NOMO-1 (cell line): Measurements from ENCODE around the gene AMBRA1.
"Not testable (repeated sequence)": the region's sequence is repeated elsewhere in the genome, so short reads cannot be mapped to it uniquely, and the experiment has no call there.

Experiments used
- DNase-seq, 2 experiments: peaks; one replicate each; lab custom pipeline; 2025; ENCODE audit not compliant: unreplicated experiment in 2 of 2; lab: John Stamatoyannopoulos, UW

AMBRA1 gene

DNA sequence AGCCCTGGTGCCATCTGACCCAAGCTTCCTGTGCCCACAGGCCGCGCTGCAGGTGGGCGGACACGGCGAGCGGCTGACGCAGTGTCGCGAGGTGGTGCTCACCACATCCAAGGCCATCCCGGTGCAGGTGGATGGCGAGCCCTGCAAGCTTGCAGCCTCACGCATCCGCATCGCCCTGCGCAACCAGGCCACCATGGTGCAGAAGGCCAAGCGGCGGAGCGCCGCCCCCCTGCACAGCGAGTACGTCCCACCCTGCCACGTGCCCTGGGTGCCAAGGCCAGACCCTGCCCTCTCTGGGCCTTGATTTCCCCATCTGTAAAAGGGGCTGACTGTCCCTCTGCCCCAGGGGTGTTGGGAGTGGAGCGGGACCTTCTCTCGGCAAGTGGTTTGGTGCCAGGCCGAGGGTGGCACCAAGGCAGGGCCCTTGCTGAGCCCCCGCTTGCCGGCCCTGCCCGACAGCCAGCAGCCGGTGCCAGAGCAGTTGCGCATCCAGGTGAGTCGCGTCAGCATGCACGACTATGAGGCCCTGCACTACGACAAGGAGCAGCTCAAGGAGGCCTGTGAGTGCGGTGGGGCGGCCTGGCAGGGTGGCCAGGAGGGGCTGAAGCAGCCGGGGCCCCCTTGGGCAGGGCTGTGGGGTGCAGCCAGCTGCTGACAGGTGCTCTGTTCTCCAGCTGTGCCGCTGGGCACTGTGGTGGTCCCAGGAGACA is 218.3 kb downstream of the AMBRA1 start:
- DNase-seq, result no peak

DNA sequence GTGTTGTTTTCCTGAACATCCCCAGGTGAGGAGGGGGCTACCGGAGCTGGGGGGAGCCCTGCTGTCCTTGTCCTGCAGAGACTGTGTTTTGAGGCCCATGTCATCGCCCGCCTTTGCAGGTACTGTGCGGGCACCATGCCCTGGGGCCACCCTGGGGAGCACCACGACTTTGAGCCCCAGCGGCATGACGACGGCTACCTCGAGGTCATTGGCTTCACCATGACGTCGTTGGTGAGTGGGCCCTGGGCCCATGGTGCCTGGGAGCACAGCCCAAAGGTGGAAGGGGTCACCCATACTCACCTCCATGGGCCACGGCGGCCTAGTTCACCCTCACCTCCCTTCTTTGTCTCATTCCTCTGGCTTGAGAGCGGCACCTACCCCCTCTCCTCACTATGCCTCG is 219.0 kb downstream of the AMBRA1 start:
- DNase-seq, result no peak

DNA sequence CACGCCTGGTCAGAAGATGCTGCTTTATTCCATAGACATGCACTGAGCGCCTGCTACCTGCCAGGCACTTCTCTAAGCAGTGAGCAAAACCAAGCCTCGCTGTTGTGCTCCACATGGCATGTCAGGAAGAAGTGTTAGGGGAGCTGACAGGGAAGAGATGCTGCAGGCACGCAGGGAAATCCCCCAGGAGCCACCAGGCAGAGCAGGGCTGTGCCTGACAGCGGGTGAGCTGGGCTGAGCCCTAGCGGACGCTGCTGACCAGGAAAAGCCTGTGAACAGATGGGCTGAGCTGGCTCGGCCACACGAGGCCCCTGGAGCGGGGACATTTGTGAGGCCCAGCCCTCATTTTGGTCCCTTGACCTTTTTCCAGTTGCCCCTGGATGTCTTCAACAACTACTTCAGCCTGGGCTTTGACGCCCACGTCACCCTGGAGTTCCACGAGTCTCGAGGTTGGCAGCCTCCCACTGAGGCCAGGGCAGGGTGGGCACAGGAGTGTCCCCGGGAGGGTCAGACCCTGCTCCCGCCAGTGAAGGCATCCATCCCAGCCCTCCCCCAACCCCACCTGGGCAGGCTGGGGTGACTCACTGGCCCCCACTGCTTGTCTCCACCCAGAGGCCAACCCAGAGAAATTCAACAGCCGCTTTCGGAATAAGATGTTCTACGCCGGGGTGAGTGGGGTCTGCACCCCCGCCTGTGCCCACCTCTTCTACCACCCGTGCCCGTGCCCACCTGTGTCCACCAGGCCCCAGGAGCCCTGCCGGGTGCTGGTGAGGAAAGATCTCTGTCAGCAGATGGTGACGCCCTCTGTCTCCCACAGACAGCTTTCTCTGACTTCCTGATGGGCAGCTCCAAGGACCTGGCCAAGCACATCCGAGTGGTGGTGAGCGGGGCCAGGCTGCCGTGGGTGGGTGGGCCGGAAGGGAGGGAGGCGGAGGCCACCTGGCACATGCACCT is 219.8 kb downstream of the AMBRA1 start:
- no peak for DNase-seq

DNA sequence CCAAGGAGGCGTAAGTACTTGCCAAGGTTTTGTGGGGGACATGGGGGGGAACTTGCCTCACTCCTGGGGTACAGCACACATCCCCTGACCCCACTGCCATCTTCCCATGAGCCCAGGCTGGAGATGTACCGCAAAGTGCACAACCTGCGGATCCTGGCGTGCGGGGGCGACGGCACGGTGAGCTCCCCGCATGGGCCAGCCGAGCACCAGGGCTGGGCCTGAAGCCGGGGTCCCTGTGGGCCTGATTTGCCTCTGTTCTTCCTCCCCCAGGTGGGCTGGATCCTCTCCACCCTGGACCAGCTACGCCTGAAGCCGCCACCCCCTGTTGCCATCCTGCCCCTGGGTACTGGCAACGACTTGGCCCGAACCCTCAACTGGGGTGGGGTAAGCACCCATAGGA is 221.3 kb downstream of the AMBRA1 start:
- DNase-seq, result not testable (repeated sequence)

DNA sequence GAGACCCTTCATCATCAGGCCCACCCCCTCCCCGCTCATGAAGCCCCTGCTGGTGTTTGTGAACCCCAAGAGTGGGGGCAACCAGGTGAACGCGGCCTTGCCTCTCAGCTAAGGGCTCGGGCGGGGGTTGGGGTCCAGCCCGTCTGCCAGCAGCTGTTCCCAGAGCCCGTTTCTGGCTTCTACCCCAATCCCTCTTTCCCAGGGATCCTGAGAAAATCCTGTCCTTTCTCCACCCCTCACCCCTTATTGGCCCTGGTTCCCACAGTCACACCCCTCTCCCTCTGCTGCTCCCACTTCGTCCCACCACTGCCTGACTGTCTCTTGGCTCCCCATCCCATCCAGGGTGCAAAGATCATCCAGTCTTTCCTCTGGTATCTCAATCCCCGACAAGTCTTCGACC is 221.7 kb downstream of the AMBRA1 start:
- no peak for DNase-seq

DNA sequence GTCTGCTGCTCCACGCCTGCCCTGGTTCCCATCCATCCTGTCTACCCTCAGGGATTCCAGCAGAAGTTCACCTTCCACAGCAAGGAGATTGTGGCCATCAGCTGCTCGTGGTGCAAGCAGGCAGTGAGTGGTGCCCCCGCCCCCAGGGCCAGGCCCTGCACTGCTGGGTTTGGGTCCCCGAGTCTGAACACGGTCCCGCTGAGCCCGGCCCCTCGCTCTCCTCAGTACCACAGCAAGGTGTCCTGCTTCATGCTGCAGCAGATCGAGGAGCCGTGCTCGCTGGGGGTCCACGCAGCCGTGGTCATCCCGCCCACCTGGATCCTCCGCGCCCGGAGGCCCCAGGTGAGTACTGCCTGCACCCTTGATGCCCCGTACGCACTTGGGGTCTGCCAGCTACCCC is 222.6 kb downstream of the AMBRA1 start:
- not testable (repeated sequence) for DNase-seq

DNA sequence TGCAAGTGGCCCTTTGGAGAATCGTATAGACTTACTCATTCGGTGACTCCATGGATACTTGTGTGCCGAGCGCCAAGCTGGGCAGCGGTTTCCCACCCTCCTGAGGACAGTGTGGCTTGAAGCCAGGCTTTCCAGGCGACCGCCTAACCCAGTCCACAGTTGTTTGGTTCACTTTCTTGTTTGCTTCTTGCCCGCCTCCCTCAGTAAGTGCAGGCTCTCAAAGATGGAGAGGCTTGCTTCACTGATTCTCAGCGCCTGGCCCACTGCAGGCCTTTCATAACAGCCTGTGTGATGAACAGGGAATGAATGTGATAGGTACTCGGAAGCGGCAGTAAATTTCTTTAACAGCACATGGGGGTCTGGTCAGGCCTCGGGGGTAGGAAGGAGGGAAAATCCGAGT is 223.6 kb downstream of the AMBRA1 start:
- DNase-seq, result no peak

DNA sequence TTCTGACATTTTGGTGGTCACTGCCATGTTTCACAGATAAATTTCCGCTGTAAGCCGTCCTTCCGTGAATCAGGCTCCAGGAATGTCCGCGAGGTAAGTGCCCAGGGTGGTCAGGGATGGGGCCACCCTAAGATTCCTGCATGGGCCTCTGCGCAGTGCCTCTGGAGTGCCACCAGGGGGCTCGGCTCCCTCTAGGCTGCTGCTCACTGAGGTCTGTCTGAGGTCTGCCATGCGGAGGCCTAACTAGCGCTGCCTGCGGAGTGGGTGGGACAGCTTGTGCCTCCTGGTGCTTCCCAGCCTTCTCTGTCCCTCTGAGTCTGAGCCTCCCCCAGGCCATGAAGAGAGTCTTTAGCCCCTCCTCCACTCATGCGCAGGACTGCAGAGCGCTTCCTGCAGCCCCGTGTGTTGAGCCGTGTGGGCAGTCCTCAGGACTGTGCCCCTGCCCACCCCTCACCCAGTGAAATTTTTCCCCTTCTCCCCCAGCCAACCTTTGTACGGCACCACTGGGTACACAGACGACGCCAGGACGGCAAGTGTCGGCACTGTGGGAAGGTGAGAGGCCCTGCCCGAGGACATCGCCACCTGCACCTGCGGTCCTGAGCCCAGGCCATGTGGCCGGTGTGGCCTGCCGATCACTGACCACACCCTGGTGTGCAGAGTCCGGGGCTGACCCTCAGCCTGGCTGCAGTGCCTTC is 224.2 kb downstream of the AMBRA1 start:
- no peak for DNase-seq

DNA sequence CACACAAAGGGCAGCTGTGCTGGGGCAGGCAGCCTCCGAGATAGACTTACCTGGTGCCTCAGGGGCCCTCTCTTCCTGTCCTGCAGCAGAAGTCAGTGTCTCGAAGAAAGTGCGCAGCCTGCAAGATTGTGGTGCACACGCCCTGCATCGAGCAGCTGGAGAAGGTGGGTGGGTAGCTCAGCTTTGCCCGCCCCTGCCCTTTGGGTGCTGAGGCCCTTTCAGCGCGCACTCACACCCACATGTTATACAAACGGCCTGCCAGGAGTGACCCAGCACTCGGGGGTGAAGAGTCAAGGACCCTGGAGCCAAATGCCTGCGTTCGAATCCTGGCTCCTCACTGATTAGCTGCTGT is 225.9 kb downstream of the AMBRA1 start:
- DNase-seq, result no peak

DNA sequence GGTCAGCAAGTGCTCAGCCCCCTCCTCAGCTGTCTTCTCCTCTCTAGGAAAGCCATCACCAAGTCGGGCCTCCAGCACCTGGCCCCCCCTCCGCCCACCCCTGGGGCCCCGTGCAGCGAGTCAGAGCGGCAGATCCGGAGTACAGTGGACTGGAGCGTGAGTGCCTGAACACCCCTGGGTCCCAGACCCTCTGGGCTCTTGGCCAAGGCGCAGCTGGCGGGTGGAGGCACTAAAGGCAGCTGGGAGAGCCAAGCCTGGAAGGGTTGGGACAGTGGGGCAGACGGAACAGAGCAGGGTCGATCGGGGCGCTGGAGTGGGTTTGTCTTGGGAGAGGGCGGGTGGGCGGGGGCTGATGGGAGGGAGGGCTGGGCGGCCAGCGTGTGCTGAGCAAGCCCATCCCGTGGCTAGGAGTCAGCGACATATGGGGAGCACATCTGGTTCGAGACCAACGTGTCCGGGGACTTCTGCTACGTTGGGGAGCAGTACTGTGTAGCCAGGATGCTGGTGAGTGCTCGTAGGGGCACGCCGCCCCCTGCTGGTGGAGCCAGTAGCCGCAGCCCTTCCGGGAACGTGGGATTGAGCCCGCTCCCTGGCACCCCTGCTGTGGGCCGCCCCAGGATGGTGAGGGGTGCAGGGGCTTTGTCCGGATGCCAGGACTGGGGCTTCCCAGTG is 226.4 kb downstream of the AMBRA1 start:
- peak in 1 of 2 experiments; percentile 28 for DNase-seq

DNA sequence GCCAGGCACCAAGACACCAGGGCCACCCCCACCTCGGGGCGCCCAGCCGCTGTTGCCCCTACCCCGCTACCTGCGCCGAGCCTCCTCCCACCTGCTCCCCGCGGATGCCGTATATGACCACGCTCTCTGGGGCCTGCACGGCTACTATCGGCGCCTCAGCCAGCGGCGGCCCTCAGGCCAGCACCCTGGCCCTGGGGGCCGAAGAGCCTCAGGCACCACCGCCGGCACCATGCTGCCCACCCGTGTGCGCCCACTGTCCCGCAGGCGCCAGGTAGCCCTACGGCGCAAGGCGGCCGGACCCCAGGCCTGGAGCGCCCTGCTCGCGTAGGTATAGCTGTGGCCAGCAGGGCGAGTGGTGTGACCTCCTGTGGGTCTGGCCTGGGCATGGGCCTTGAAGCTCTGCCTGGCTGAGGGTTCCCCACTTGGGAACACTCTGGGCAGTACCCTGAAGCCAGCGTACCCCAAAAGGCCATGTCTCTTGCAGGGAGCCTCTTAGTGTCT is 227.1 kb downstream of the AMBRA1 start:
- DNase-seq, result no peak

DNA sequence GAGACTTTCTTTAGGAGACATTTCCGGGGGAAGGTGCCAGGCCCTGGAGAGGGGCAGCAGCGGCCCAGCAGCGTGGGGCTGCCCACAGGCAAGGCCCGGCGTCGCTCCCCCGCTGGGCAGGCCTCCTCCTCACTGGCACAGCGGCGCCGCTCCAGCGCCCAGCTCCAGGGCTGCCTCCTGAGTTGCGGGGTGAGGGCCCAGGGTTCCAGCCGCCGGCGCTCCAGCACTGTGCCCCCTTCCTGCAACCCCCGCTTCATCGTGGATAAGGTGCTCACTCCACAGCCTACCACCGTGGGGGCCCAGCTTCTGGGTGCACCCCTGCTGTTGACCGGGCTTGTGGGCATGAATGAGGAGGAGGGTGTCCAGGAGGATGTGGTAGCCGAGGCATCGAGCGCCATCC is 227.6 kb downstream of the AMBRA1 start:
- no peak for DNase-seq

DNA sequence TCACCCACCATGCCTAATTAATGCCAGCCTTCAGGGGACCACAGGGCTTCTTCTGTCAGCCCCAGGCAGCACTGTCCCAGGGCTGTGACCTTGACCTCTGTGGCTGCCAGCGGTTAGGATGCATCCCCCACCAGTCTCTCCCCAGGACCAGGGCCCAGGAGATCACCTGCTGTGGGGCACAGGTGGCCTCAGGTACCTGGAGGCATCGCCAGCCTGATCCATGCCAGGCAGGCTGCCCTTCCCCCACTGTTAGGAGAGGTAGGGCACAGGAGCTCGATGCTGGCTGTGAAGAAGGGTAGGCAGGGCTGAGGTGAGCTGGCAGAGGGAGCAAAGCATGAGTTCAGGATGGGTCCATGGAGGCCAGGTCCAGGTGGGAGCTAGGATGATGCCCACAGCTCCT is 229.0 kb downstream of the AMBRA1 start:
- DNase-seq, result no peak

DNA sequence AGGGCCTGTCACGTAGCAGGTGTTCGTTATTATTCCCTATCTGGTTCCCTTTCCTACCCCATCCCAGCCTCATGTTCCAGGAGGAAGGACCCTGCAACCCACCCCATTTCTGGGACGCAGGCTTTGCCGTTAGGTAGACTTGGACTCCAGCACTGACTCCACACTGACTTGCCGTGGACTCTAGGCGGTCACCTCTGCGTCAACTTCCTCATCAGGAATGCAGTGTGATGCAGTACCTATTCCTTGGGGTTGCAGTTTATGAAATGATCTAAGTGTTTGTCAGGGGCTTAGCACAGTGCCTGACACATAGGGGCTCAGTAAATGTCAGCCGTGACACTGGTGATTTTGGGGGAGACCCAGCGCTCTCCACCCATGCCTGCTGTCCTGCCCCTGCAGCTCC is 229.8 kb downstream of the AMBRA1 start:
- DNase-seq, result no peak

DNA sequence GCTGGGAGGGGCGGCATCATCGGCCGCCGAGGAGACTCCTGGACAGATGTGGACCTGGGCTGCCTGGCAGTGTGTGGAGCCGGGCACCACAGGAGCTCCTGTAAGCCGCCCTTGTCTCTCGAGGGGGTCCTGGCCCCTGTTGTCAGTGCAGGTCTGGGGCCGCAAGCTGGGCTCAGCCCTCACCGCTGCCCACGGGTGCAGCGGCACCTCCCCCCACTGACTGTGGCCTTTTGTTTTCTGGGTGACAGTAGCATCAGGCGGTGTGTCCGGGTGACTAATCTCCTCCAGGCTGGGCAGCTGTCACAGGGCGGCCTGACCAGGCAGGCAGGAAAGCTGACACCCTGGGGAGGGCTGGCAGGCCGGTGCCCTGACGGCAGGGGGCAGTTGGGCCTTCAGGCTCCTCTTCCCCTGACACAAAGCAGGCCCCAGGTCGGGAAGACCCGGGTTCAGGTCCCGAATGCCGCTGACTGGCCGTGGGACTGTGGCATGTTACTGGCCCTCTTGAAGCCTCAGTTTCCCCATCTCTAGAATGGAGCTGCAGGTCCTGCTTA is 230.3 kb downstream of the AMBRA1 start:
- DNase-seq, result no peak

DNA sequence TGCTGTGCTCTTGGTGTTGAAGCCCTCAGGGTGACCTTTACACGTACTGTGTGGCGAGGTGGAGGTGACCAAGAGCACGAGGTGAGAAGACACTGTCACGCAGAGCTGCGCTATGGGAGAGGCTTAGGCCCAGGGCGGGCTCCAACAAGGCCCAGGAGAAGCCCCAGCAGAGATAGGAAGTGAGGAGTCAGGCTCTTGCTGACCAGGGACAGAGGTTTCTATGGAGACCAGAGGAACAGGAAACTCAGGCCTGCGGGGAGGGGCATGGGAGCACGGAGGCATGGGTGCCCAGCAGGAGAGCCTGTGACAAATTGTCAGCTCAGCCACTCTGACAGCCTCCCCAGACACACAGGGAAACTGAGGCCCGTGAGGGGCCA is 230.8 kb downstream of the AMBRA1 start:
- peak; percentile 42 to 69 for DNase-seq

DNA sequence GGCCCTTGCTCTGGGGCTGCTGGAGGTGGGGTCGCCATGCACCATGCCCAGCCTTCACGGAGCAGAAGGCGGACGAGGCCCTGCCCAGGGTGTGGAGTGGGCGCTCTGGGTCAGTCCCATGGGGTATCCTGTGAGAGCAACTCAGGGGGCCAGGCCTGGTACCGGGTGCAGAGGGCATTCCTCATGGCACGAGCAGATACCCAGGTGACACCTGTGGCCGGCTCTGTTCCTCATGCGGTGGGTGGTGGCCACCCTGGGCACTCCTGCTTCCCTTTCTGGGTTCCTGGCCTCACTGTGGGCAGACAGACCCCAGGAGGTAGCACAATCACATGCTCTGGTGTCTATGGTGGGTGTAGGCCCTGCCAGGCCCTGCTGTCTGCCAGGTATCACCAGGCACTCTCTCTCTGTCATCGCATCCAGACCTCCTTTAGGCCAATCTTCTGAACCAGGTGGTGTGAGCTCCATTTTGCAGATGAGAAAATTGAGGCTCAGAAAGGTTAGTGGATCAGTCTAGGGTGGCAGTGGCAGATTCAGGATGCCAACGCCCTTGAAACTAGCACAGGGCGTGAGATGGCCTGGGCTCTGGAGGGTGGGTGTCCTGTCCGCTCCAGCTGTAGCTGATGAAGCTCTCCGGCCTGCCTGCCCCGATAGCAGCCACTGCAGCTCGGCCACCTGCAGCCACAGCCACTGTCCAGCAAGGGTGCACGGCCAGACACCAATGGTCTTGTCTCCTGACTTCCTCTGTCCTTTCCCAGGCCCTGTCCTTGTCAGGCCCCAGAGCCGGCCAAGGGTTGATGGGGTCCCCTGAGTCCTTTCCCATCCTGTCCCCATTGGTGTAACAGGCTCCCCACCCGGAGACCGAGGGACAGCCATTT is 231.4 kb downstream of the AMBRA1 start:
- DNase-seq, result no peak

DNA sequence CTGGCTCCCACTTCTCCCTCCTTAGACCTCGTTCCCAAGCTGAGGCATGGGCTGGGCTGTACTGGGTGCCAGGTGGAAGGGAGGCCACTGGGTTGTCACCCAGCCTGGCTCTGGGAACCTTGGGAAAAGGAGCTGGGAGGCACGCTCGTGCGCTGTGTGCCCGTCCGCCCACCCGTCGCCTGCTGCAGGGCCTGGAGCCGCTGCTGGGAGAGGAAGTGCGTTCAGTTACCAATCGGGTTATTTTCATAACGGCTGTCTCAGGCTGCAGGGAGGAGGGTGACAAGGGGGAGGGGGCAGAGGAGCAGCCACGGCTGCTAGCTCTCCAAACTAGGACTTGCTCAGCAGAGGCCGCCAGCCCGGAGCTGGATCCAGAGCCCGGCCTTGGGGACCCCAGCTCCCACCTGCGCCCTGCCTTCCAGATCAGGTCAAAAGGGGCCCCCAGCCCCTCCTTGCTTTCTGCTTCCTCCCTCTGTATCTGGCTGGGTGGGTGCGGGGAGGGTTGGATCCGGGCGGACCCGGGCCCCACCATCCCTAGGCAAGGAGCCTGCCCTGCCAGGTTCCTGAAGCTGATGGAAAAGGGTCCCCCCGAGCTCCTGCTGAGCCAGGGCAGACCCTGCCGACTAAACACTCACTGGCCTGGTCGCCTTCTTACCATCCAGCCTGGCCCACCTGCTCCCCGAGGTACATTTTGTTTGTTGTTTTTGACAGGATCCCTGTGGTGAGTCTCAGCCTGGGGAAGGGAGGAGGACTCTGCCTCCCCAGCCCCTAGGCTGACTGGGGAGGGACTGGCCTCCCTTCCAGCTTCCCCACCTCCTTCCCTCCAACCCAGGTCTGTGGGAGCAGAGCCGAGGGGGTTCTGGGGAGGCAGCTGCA is 232.3 kb downstream of the AMBRA1 start:
- DNase-seq, result peak; percentile 80 to 88

DNA sequence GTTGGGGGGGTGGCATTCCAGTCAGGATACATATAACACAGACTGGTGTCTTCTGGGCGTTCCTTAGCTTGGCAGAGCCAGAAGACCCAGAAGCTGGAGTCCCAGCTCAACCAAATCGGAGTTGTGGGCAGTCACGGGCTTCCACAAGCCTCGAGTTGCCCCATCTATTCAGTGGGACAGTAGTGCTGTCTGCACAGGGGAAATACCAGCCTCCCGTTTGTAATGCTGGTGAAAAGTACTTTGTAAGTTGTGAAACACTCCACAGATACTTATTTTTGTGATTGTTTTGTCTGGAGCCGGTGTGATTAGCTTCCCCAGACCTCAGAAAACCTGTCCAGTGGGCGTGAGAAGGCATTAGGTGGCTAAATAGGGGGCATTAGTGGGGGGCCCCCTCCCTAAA is 232.9 kb downstream of the AMBRA1 start:
- peak; percentile 37 to 63 for DNase-seq
